H9 (cell line): Measurements from ENCODE around the gene TMEM266. TPM values are rescaled to one million over a fixed set of nuclear protein-coding genes. Genes with fewer than 3 reads are reported as not detected.

ENCODE experiments used
- DNase-seq: peaks from one replicate; pipeline ENCODE4 v3.0.0-alpha.2; 2017
- H2AFZ ChIP-seq: one replicate; pipeline ENCODE4 v1.6.1; 2013; ENCODE audit warnings: mild to moderate bottlenecking, low read length, control low read depth, moderate library complexity
- H2AK5ac ChIP-seq: 2 replicates; pipeline ENCODE4 v1.6.1; 2013; ENCODE audit warnings: low read length, control low read depth, mixed read lengths; ENCODE audit not compliant: insufficient read length
- H2BK120ac ChIP-seq: one replicate; pipeline ENCODE4 v1.6.1; 2013; ENCODE audit warnings: low read depth, mild to moderate bottlenecking, low read length, control low read depth, inconsistent platforms; ENCODE audit not compliant: poor library complexity, severe bottlenecking
- H2BK12ac ChIP-seq: 2 replicates; pipeline ENCODE4 v1.6.1; 2013; ENCODE audit warnings: low read length, control low read depth, mixed read lengths, low read depth; ENCODE audit not compliant: insufficient read length
- H2BK15ac ChIP-seq: 2 replicates; pipeline ENCODE4 v1.6.1; 2013; ENCODE audit warnings: low read depth, low read length, control low read depth
- H2BK20ac ChIP-seq: one replicate; pipeline ENCODE4 v1.6.1; 2013; ENCODE audit warnings: low read depth, mild to moderate bottlenecking, low read length, control low read depth, inconsistent platforms; ENCODE audit not compliant: poor library complexity, severe bottlenecking
- H2BK5ac ChIP-seq: 2 replicates; pipeline ENCODE4 v1.6.1; 2013; ENCODE audit warnings: low read length, control low read depth, mixed read lengths; ENCODE audit not compliant: insufficient read length
- H3K14ac ChIP-seq: 2 replicates; pipeline ENCODE4 v1.6.1; 2013; ENCODE audit warnings: low read length, control low read depth; ENCODE audit not compliant: insufficient read depth
- H3K18ac ChIP-seq: 2 replicates; pipeline ENCODE4 v1.6.1; 2013; ENCODE audit warnings: low read depth, mild to moderate bottlenecking, mixed read lengths, low read length, control low read depth; ENCODE audit not compliant: insufficient read length
- H3K23ac ChIP-seq: 2 replicates; pipeline ENCODE4 v1.6.1; 2013; ENCODE audit warnings: low read length, control low read depth, mixed read lengths, low read depth; ENCODE audit not compliant: insufficient read length
- H3K23me2 ChIP-seq: 2 replicates; pipeline ENCODE4 v1.6.1; 2013; ENCODE audit warnings: low read depth, mild to moderate bottlenecking, mixed read lengths, low read length, control low read depth; ENCODE audit not compliant: insufficient read length, poor library complexity, severe bottlenecking
- H3K27ac ChIP-seq: 2 replicates; pipeline ENCODE4 v1.5.1; 2013; ENCODE audit warnings: low read length, control low read depth, mixed read lengths, low read depth; ENCODE audit not compliant: insufficient read length
- H3K27me3 ChIP-seq: 2 replicates; pipeline ENCODE4 v1.6.1; 2013; ENCODE audit warnings: low read length, control low read depth, inconsistent platforms; ENCODE audit not compliant: insufficient read depth
- H3K4ac ChIP-seq: 2 replicates; pipeline ENCODE4 v1.6.1; 2013; ENCODE audit warnings: low read depth, mild to moderate bottlenecking, control low read depth, inconsistent platforms, low read length, moderate library complexity
- H3K4me1 ChIP-seq: 2 replicates; pipeline ENCODE4 v1.6.1; 2013; ENCODE audit warnings: low read length, control low read depth, inconsistent platforms; ENCODE audit not compliant: insufficient read depth
- H3K4me2 ChIP-seq: 2 replicates; pipeline ENCODE4 v1.6.1; 2013; ENCODE audit warnings: low read length, control low read depth, mixed read lengths; ENCODE audit not compliant: insufficient read length, insufficient read depth
- H3K56ac ChIP-seq: 2 replicates; pipeline ENCODE4 v1.6.1; 2013; ENCODE audit warnings: low read depth, mild to moderate bottlenecking, mixed read lengths, low read length, control low read depth; ENCODE audit not compliant: insufficient read length
- H3K79me1 ChIP-seq: 2 replicates; pipeline ENCODE4 v1.6.1; 2013; ENCODE audit warnings: low read depth, mild to moderate bottlenecking, moderate library complexity, low read length, control low read depth, inconsistent platforms; ENCODE audit not compliant: insufficient read depth, poor library complexity, severe bottlenecking
- H3K79me2 ChIP-seq: 2 replicates; pipeline ENCODE4 v1.6.1; 2013; ENCODE audit warnings: low read length, control low read depth, inconsistent platforms; ENCODE audit not compliant: insufficient read depth
- H3K9ac ChIP-seq: 2 replicates; pipeline ENCODE4 v1.6.1; 2013; ENCODE audit warnings: low read length, control low read depth, mixed read lengths; ENCODE audit not compliant: insufficient read length; ENCODE audit errors: extremely low read depth
- H3K9me3 ChIP-seq: one replicate; pipeline ENCODE4 v1.6.1; 2013; ENCODE audit warnings: low read depth, low read length, inconsistent platforms; ENCODE audit not compliant: control insufficient read depth
- H3T11ph ChIP-seq: one replicate; pipeline ENCODE4 v1.6.1; 2013; ENCODE audit warnings: mild to moderate bottlenecking, low read length, control low read depth, inconsistent platforms
- H4K20me1 ChIP-seq: one replicate; pipeline ENCODE4 v1.6.1; 2013; ENCODE audit not compliant: control insufficient read depth, insufficient read length, insufficient read depth
- H4K5ac ChIP-seq: 2 replicates; pipeline ENCODE4 v1.6.1; 2013; ENCODE audit warnings: low read depth, mild to moderate bottlenecking, mixed read lengths, low read length, control low read depth; ENCODE audit not compliant: insufficient read length
- H4K8ac ChIP-seq: replicated peaks from 2 replicates; pipeline ENCODE4 v1.6.1; 2013; ENCODE audit warnings: low read length, control low read depth, mixed read lengths, low read depth; ENCODE audit not compliant: insufficient read length
- H4K91ac ChIP-seq: 2 replicates; pipeline ENCODE4 v1.6.1; 2013; ENCODE audit warnings: low read depth, mild to moderate bottlenecking, moderate library complexity, mixed read lengths, low read length, control low read depth; ENCODE audit not compliant: insufficient read length
- H3K27ac Mint-ChIP-seq, 3 experiments: 2 replicates in 2 of 3; 3 replicates in 1 of 3; pipeline ENCODE4 v1.8.0; 2020 to 2021; ENCODE audit warnings: mixed read lengths in 3 of 3, mild to moderate bottlenecking in 1 of 3, moderate library complexity in 1 of 3
- H3K27me3 Mint-ChIP-seq: 2 replicates; pipeline ENCODE4 v1.8.0; 2021; ENCODE audit warnings: low read depth, mild to moderate bottlenecking, moderate library complexity, mixed read lengths
- H3K36me3 Mint-ChIP-seq, 3 experiments: 2 replicates in 2 of 3; 3 replicates in 1 of 3; pipeline ENCODE4 v1.8.0; 2020 to 2021; ENCODE audit warnings: low read depth in 3 of 3, mixed read lengths in 3 of 3; ENCODE audit not compliant: insufficient read depth in 1 of 3
- H3K4me1 Mint-ChIP-seq, 2 experiments: 2 replicates each; pipeline ENCODE4 v1.8.0; 2020; ENCODE audit warnings: mixed read lengths in 2 of 2
- H3K4me3 Mint-ChIP-seq, 2 experiments: 2 replicates in 1 of 2; 3 replicates in 1 of 2; pipeline ENCODE4 v1.8.0; 2020 to 2021; ENCODE audit warnings: mild to moderate bottlenecking in 2 of 2, mixed read lengths in 2 of 2, moderate library complexity in 1 of 2
- H3K9me3 Mint-ChIP-seq, 2 experiments: 2 replicates in 1 of 2; 3 replicates in 1 of 2; pipeline ENCODE4 v1.8.0; 2020; ENCODE audit warnings: mild to moderate bottlenecking in 2 of 2, mixed read lengths in 2 of 2, moderate library complexity in 1 of 2
- WGBS: extraction: QIAGEN DNeasy Blood & Tissue Kit; methylation state at CpG from one replicate; pipeline ENCODE4 v1.1.7; 2013; ENCODE audit warnings: missing lambda C conversion rate, low lambda C conversion rate, mixed read lengths; ENCODE audit not compliant: insufficient read length; ENCODE audit errors: extremely low coverage; 5-methylcytosine and 5-hydroxymethylcytosine counted together
- total RNA-seq: library from RNA; stranded (reverse); gene quantifications from 2 replicates; pipeline ENCODE4 v1.2.1, GENCODE V29; 2021
- TF ChIP-seq, protein P1 (sequence below): fragments of 200-600 bp; sonication (generic); conservative IDR thresholded peaks from 3 replicates; pipeline ENCODE4 v1.8.0; 2021; ENCODE audit warnings: antibody characterized with exemption, mild to moderate bottlenecking

Gene TMEM266
- total RNA-seq, 1 experiment from 2014 or later, result 0.81 TPM

DNA sequence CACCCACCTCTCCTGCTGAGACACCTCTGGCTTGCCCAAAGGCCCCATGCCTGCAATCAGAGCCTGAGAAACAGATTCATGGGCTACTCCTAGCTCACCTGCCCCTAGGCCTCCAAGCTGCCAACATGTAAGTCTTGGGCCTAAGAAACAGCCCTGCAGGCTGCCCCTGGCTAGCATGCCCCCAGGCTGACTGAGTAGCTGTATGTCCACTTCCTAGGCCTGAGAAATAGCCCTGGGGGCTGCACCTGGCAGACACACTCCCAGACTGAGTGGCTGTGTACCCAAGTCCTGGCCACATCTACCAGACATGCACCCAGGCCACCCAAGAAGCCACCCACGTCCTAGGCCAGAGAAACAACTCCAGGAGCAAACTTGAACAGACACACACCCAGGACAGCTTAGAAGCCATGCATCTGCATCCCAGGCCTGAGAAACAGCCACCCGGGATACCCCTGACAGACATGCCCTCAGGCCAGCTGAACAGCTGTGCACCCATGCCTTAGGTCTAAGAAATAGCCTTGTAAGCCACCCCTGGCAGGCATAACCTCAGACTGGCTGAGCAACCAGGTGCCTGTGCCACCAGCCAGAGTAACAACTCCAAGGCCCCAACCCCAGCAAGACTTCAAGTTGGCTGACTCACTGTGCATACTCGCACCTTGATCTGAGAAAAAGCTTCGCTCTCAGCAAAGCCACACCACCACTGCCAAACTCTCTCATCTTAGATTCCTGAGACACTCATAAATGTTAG lies 35.6 kb upstream of the TMEM266 start:
- H3K79me2 ChIP-seq, result no peaks in the 10 kb centered on the region
- H4K5ac ChIP-seq, result no peak overlapping the region
- H4K20me1 ChIP-seq, result no peaks in the 10 kb centered on the region
- no peaks in the 10 kb centered on the region for H3K23me2 ChIP-seq
- no peak overlapping the region for H3K4ac ChIP-seq
- Mint-ChIP-seq H3K9me3 (peaks cover 18 to 21% of the 10 kb centered on the region in 2 experiments), H3K27ac (no peak overlapping the region), H3K27me3 (no peaks in the 10 kb centered on the region; the same call in 1 of the 2 replicates), H3K4me1 (0 out of 4 replicates have a peak, but pooled peaks cover 0 to 2% of the 10 kb centered on the region in 2 experiments), H3K36me3 (peaks cover 9 to 17% (median 11%) of the 10 kb centered on the region in 3 experiments), H3K4me3 (no peak overlapping the region)
- no peaks in the 10 kb centered on the region for H3K27me3 ChIP-seq
- no peak overlapping the region for H2BK15ac ChIP-seq
- no peaks in the 10 kb centered on the region for H3K79me1 ChIP-seq
- no peak overlapping the region for H3K14ac ChIP-seq
- no peak overlapping the region for H3T11ph ChIP-seq
- H2BK12ac ChIP-seq, result no peak overlapping the region
- no peak overlapping the region for H4K91ac ChIP-seq
- H2AK5ac ChIP-seq, result no peak overlapping the region
- TF ChIP-seq, protein P1, sequence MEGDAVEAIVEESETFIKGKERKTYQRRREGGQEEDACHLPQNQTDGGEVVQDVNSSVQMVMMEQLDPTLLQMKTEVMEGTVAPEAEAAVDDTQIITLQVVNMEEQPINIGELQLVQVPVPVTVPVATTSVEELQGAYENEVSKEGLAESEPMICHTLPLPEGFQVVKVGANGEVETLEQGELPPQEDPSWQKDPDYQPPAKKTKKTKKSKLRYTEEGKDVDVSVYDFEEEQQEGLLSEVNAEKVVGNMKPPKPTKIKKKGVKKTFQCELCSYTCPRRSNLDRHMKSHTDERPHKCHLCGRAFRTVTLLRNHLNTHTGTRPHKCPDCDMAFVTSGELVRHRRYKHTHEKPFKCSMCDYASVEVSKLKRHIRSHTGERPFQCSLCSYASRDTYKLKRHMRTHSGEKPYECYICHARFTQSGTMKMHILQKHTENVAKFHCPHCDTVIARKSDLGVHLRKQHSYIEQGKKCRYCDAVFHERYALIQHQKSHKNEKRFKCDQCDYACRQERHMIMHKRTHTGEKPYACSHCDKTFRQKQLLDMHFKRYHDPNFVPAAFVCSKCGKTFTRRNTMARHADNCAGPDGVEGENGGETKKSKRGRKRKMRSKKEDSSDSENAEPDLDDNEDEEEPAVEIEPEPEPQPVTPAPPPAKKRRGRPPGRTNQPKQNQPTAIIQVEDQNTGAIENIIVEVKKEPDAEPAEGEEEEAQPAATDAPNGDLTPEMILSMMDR, result no peak
- no peak overlapping the region for H3K18ac ChIP-seq
- no peaks in the 10 kb centered on the region for H3K9me3 ChIP-seq
- no peak overlapping the region for H3K56ac ChIP-seq
- no peak overlapping the region for H3K23ac ChIP-seq
- no peak overlapping the region for H3K27ac ChIP-seq
- no CpG with 5 or more reads among the region's 4 CpGs for WGBS
- no peak overlapping the region for H4K8ac ChIP-seq
- no peak overlapping the region for H3K4me2 ChIP-seq
- no peak overlapping the region for H2BK120ac ChIP-seq
- H3K9ac ChIP-seq, result no peak overlapping the region
- no peak overlapping the region for H2BK5ac ChIP-seq
- no peak overlapping the region for H2BK20ac ChIP-seq
- H3K4me1 ChIP-seq, result no peaks in the 10 kb centered on the region
- no peak overlapping the region for H2AFZ ChIP-seq
- no peak for DNase-seq
